Fibroblast of the conjunctiva (primary cell): ENCODE results near the gene SEH1L.
"Not testable (repeated sequence)": the region's sequence is repeated elsewhere in the genome, so short reads cannot be mapped to it uniquely, and the experiment has no call there.

ENCODE experiments used
- DNase-seq: peaks from one replicate; pipeline ENCODE4 v3.0.0-alpha.2; 2010; ENCODE audit warnings: low read depth

The SEH1L gene

GRCh38 chr18:12996661-12997292, 49.0 kb downstream of the SEH1L start:
- no peak for DNase-seq

DNA sequence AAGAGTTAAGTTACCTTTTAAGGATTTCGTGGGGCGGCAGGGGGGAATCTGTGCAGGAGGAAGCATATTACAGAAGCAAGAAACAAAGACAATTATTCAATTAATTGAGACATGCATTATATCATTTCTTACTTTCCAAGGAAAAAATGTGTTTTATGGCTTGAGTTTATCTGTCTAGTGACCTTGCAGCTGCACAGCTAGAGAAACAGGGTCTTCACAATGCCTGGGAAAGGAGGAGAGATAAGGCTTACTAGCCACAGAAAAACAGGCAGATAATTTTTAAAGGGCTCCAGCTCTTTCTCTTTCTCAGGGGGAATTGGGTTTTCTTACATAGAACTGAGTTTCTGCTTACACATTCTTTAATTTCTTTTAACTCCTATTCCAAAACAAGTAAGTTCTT, 49.5 kb downstream of the SEH1L start:
- not testable (repeated sequence) for DNase-seq

GRCh38 chr18:12998332-12999060, 50.7 kb downstream of the SEH1L start:
- DNase-seq, result no peak

DNA sequence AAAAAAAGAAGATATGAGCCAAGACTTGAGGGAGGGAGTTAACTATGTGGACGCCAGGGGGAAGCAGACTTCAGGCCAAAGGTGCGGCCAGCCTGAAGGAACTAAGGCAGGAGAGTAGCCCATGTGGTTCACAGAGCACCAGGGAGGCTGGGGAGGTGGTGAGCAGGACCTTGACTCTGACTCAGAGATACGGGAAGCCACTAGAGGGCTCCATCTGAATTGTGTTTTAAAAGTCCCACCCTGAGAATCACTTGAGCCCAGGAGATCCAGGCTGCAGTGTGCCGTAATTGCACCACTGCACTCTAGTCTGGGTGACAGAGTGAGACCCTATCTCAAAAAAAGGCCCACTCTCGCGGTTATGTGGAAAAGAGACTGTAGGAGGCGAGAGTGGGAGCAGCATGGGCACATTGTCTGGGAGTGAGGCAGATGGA, 55.7 kb downstream of the SEH1L start:
- DNase-seq, result peak; percentile 69

GRCh38 chr18:13004396-13004795, 56.6 kb downstream of the SEH1L start:
- DNase-seq, result no peak

DNA sequence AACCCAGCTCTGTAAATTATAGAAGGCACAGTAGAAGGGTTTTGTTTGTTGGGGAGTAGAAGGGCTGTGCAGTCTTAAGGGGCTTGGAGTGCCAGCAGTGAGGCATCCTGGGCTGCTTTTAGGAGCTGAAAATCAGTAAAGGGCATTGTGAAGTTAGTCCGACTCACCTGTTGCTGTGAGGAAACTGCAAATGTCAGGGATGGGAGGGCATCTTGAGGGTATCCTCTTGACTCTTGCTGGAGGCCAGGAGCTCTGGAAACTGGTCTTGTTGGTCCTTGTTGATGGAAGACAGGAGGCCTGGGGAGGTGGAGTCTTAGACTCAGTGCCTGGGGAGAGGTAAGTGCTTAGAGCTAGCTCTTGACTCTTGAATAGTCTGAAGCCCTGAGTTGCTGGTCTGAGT, 57.5 kb downstream of the SEH1L start:
- DNase-seq, result no peak

DNA sequence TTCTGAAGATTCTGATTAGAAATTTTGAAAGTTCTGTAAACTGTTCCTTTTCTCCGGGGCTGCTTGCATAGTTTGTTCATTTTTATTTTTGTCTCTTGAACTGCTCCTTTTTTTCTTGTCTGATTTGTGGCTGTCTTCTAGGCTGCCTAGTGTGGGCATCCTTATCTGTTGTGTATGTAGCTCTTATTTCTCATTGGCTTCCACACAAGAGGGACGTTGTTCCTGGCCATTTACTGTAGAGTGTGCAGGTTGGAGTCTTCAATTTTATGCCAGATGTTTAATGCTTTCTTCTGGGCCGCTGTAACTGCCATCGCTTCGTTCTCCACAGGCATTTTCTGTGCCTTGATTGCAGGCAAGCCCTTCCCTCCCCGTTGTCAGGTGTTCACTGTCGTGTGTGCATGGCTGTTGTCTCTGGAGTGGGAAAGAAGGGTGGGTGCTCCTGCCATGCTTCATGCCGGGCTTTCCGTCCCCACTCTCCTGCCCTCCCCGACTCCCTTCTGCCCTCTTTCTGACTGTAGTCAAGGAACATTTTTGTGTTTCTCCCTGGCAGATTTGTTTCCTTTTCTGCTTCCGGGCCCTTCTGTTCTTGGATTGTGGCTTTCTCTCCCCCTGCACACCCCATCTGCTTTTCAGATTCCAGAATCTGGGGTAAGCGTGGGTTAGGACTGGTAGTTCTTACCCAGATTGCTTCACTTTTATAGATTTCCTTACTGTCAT, 58.9 kb downstream of the SEH1L start:
- DNase-seq, result no peak

- no peak for DNase-seq
Observed at GRCh38 chr18:13007248-13007560, 59.4 kb downstream of the SEH1L start.

DNA sequence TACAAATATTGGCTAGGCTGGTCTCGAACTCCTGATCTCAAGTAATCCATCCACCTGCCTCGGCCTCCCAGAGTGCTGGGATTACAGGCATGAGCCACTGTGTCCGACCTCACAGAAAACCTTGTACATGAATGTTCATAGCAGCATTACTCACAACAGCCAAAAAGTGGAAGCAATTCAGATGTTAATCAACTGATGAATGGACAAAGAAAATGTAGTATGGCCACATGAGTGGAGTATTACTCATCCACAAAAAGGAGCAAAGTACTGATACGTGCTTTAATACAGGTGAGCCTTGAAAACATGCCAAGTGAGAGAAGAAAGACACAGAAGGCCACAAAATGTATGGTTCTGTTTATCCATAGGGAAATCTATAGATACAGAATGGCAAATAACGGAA, 63.9 kb downstream of the SEH1L start:
- DNase-seq, result no peak

GRCh38 chr18:13014232-13014631, 66.4 kb downstream of the SEH1L start:
- DNase-seq, result no peak

GRCh38 chr18:13014818-13015217, 67.0 kb downstream of the SEH1L start:
- DNase-seq, result no peak

DNA sequence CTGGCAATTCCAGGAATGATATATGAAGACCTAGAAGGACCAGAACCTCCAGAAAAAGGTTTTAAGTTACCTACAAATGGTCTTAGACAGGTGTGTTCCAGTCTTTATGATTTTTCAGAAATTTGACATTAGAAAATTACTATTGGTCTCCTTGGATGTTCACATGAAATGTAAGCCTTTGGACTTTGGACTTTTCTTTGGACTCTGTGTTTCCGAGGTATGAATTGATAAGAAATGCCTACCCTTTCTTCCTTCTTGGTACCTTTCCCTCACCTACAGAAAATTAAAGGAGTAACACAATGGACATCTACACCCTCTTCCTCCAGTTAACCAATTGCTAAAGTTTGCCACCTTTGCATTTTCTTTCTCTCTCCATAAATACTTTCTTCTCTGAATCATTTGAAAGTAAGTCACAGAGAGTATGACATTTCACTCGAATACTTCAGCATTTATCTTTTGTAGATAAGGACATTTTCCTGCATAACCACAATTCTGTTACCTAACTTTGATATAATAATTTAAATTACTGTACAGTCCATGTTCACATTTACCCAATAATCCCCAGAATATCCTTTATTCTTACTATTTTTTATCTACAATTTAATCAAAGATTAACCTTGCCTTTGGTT, 69.5 kb downstream of the SEH1L start:
- DNase-seq, result no peak

DNA sequence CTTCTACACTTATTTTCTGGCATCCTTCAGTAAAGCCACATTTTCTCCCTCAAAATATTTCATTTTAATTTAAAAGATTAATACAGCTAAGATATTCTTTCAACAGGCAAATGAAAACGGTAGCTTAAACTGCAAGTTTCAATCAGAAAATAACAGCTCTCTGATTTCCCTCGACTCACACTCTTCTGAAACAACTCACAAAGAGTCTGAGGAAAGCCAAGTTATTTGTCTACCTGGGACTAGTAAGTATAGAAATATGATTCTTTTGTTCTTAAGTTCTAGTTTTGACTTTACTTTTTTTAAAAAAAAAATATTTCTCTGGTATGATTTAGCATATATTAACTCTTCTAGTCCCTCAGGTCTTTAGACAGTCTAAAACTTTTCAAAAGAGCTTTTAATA, 70.6 kb downstream of the SEH1L start:
- DNase-seq, result no peak

DNA sequence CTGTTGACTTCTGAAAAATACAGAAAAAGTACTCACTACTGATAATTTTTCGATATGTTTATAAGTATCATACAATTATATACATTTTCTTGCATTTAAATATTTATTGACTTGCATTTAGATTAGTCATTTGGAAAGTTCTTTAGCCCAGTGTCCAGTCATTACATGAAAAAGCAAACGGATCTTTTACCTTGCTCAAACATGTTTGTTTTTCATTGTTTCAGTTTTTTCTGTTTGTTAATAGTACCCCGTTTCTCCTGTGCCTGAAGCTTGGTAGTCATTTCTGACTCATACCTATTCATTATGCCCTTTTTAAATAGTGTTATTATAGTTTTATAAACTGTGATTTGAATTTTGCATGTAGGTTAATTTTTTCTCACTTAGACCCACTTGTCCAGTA, 71.5 kb downstream of the SEH1L start:
- DNase-seq, result no peak

- DNase-seq, result no peak
Observed at GRCh38 chr18:13022644-13023043, 74.8 kb downstream of the SEH1L start.

- no peak for DNase-seq
Observed at GRCh38 chr18:13025233-13025632, 77.4 kb downstream of the SEH1L start.

DNA sequence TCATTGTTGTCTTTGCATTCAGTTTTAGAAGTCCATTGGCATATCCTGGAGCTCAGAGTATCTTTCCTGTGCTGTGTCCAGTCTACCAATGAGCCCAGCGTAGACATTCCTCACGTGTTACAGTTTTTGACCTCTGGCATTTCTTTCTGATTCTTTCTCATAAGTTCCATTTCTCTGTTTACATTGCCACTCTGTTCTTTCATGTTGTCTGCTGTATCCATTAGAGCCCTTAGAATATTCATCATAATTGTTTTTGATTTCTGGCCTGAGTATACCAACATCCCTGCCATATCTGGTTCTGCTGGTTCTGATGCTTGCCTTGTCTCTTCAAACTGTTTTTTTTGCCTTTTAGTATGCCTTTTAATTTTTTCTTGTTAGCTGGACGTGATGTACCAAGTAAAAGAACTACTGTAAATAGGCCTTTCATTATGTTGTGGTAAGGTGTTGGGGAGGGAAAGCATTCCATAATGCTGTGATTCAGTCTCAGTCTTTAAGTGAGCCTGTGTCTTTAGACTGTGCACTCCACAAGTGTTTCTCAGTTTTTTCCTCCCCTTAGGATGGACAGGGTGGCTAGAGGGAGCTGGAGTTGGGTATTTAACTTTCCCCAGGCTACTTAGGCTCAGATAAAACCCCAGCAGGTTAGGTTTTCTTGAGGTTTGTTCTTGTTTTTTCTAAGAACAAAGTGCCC, 78.9 kb downstream of the SEH1L start:
- DNase-seq, result no peak

DNA sequence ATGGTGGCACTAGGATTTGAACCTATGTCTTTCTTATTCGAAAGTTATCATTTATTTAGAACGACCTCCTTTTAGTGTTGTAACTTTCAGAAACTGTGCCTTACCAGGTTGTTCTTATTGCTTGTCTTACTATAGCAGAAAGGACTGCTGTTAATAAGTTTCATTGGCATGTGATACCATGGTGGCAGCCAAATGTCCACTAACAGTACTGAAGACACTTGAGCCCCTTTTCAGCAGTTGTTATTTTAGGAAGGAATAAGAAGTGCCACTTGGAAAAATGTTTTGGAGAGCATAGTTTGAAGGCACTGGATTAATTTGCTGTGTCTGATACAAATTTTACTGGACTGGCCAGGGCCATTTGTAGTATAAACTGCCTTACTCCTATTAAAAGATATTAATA, 81.1 kb downstream of the SEH1L start:
- DNase-seq, result no peak

DNA sequence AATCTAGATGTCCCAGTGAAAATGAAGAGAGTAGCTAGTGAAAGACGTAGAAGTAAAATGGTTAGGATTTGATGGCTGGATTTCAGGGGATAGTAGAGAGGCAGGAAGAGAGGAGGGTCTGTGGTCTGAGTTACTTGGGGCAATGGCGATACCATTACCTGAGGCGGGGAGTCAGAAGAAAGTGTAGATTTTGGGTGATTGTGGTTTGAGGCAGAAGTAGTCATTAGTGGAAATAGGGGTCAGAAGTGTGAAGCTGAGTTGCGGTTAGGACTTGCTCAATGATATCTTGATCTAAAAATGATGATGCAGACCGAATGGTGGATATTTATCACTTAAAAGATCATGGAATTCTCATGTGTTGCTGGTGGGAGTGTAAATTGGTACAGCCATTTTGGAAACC, 84.4 kb downstream of the SEH1L start:
- DNase-seq, result no peak

DNA sequence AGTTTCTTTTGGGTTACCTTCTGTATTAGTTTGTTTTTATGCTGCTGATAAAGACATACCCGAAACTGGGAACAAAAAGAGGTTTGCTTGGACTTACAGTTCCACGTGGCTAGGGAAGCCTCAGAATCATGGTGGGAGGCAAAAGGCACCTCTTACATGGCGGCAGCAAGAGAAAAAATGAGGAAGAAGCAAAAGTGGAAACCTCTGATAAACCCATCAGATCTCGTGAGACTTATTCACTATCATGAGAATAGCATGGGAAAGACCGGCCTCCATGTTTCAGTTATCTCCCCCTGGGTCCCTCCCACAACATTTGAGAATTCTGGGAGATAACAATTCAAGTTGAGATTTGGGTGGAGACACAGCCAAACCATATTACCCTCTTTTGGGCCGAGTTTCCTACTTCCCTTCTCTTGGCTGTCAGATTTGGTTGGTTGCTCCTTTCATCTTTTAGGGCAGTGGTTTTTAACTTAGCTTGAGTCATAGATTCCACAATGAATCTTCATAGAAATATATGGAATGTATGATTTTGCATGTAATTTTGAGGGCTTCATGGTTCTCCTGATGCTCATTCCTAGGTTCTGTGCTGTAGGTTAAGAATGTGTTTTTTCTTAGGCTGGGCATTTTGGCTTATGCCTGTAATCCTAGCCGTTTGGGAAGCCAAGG, 87.6 kb downstream of the SEH1L start:
- DNase-seq, result no peak

- DNase-seq, result peak; percentile 10
Observed at GRCh38 chr18:13036622-13037320, 89.0 kb downstream of the SEH1L start.
